Fibroblast of lung (primary cell): ENCODE data around the gene NAIF1. TPM values are rescaled to one million over a fixed set of nuclear protein-coding genes. Genes with fewer than 3 reads are reported as not detected.
"Not testable (repeated sequence)": the region's sequence is repeated elsewhere in the genome, so short reads cannot be mapped to it uniquely, and the experiment has no call there.

Experiments
- DNase-seq, 2 donors: peaks; one replicate each; pipeline versions ENCODE4 v3.0.0 to v3.0.0-alpha.2; 2010; ENCODE audit warnings: low read depth in 2 of 2
- H2AFZ ChIP-seq: 2 replicates; pipeline ENCODE4 v1.5.1; 2012; ENCODE audit warnings: low read length, control low read depth, inconsistent platforms
- H3K27ac ChIP-seq: 2 replicates; pipeline ENCODE4 v1.5.1; 2011; ENCODE audit warnings: low read length, control low read depth; ENCODE audit not compliant: insufficient read depth
- H3K27me3 ChIP-seq: 2 replicates; pipeline ENCODE4 v1.5.1; 2011; ENCODE audit warnings: mild to moderate bottlenecking, low read length; ENCODE audit not compliant: control insufficient read depth, insufficient read depth
- H3K36me3 ChIP-seq: 2 replicates; pipeline ENCODE4 v1.5.1; 2011; ENCODE audit warnings: low read length; ENCODE audit not compliant: control insufficient read depth, insufficient read depth
- H3K4me1 ChIP-seq: 2 replicates; pipeline ENCODE4 v1.5.1; 2011; ENCODE audit warnings: low read length; ENCODE audit not compliant: control insufficient read depth, insufficient read depth; ENCODE audit errors: extremely low read depth
- H3K4me2 ChIP-seq: 2 replicates; pipeline ENCODE4 v1.5.1; 2011; ENCODE audit warnings: low read length, control low read depth; ENCODE audit not compliant: insufficient read depth; ENCODE audit errors: extremely low read depth
- H3K4me3 ChIP-seq, 4 experiments: fragments of 200-600 bp in 1 of 4; sonication (generic) in 1 of 4; replicated peaks in 1 of 4; 2 replicates each; pipeline ENCODE4 v1.5.1; 2011 to 2016; ENCODE audit warnings: low read length in 4 of 4, low read depth in 3 of 4, mild to moderate bottlenecking in 3 of 4, control low read depth in 2 of 4, inconsistent platforms in 1 of 4, mixed read lengths in 1 of 4; ENCODE audit not compliant: insufficient read depth in 1 of 4; ENCODE audit errors: control extremely low read depth in 1 of 4
- H3K79me2 ChIP-seq: 2 replicates; pipeline ENCODE4 v1.5.1; 2012; ENCODE audit warnings: mild to moderate bottlenecking, low read length, inconsistent platforms; ENCODE audit not compliant: control insufficient read depth, insufficient read depth
- H3K9ac ChIP-seq: 2 replicates; pipeline ENCODE4 v1.5.1; 2011; ENCODE audit warnings: mild to moderate bottlenecking, low read length, control low read depth; ENCODE audit not compliant: insufficient read depth
- H3K9me3 ChIP-seq: 2 replicates; pipeline ENCODE4 v1.5.1; 2012; ENCODE audit warnings: low read depth, low read length; ENCODE audit not compliant: control insufficient read depth, insufficient read depth
- H4K20me1 ChIP-seq: 2 replicates; pipeline ENCODE4 v1.5.1; 2011; ENCODE audit warnings: low read length; ENCODE audit not compliant: control insufficient read depth, insufficient read depth; ENCODE audit errors: extremely low read depth
- EZH2 ChIP-seq: IDR thresholded peaks from 2 replicates; pipeline ENCODE4 v1.5.1; 2012; ENCODE audit warnings: low read length, control low read depth, mild to moderate bottlenecking; ENCODE audit errors: missing control alignments
- polyA plus RNA-seq, 2 donors: library from polyadenylated mRNA; depleted of rRNA in 1 of 2; stranded (reverse) in 1 of 2; unstranded in 1 of 2; fragments of >200 nt; gene quantifications; 2 replicates each; pipeline ENCODE4 v1.2.1, GENCODE V29; 2011 to 2012; ENCODE audit warnings: missing spikeins in 1 of 2
- total RNA-seq: library from RNA; depleted of rRNA; stranded (reverse); fragments of >200 nt; gene quantifications from 2 replicates; pipeline ENCODE4 v1.2.1, GENCODE V29; 2014
- TF ChIP-seq, protein P1 (sequence below), 2 donors: IDR thresholded peaks in 1 of 2; conservative IDR thresholded peaks in 1 of 2; 1 replicate in 1 of 2; 2 replicates in 1 of 2; pipeline ENCODE4 v1.5.1; 2011 to 2012; ENCODE audit warnings: low read length in 2 of 2, control low read depth in 1 of 2, inconsistent platforms in 1 of 2, low read depth in 1 of 2, mild to moderate bottlenecking in 1 of 2

NAIF1 gene
- total and polyA plus RNA-seq, 2 donors (not counting 1 experiment from before 2014, with no cell fraction given): 5.5 to 13.2 TPM

DNA sequence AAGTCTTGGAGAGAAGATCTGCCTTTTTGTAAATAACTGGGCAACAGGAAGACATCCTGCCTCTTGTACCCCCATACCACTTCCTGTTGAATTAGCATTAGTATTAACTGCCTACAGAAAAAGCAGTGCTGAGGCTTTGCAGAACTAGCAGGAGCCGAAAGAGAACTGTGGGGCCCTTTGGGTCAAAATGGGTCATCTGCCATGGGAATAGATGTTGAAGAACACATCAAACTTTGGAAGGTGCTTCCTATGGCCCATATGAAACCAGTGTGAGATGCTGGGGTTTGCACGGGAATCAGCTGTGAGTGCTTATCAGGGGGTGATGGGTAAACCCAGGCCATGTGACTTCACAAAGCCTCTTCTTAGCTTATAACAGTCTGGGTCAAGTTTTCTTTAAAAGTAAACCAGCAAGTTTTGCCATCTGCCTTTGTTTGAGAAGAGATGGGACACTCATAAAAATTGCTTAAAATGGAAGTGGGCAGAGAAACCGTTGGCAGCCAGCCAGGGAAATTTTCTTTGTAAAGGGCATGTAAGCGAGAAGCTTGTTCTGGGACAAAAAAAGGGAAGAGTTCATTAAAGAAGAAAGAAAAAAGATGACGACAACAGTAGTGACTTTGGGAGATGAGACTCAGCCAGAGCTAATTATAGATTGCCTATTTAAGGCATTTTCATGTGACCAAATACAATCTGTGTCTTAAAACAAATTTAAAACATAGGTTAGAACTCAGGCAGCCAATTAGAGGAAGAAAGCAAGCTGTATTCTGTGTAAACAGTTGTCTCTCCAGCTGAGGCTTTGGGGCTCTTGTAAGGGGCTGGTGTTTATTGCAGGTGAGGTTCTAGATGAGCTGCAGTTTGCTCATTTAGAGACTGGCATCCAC, 5.3 kb upstream of the NAIF1 start:
- Histone ChIP-seq H3K4me1 (peaks cover 17% of the 10 kb centered on the region), H4K20me1 (no peaks in the 10 kb centered on the region), H2AFZ (no peak overlapping the region), H3K27ac (peak overlapping the region; percentile 74), H3K9ac (no peak overlapping the region), H3K36me3 (no peaks in the 10 kb centered on the region), H3K79me2 (peaks cover 68% of the 10 kb centered on the region), H3K4me3 (peak overlapping the region in 3 of 4 experiments; percentile 4 to 25 (median 9)), H3K4me2 (peak overlapping the region; percentile 73), H3K27me3 (no peaks in the 10 kb centered on the region), H3K9me3 (no peaks in the 10 kb centered on the region)
- DNase-seq: peak; percentile 72 to 93
- TF ChIP-seq, protein P1, sequence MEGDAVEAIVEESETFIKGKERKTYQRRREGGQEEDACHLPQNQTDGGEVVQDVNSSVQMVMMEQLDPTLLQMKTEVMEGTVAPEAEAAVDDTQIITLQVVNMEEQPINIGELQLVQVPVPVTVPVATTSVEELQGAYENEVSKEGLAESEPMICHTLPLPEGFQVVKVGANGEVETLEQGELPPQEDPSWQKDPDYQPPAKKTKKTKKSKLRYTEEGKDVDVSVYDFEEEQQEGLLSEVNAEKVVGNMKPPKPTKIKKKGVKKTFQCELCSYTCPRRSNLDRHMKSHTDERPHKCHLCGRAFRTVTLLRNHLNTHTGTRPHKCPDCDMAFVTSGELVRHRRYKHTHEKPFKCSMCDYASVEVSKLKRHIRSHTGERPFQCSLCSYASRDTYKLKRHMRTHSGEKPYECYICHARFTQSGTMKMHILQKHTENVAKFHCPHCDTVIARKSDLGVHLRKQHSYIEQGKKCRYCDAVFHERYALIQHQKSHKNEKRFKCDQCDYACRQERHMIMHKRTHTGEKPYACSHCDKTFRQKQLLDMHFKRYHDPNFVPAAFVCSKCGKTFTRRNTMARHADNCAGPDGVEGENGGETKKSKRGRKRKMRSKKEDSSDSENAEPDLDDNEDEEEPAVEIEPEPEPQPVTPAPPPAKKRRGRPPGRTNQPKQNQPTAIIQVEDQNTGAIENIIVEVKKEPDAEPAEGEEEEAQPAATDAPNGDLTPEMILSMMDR (conservative IDR thresholded peaks at IDR 0.05 in 1 of 2, IDR thresholded peaks at IDR 0.05 in 1 of 2; ENCODE audit: low read depth in 1 of 2, low read length in 2 of 2): no peak
- no peak for TF ChIP-seq EZH2

DNA sequence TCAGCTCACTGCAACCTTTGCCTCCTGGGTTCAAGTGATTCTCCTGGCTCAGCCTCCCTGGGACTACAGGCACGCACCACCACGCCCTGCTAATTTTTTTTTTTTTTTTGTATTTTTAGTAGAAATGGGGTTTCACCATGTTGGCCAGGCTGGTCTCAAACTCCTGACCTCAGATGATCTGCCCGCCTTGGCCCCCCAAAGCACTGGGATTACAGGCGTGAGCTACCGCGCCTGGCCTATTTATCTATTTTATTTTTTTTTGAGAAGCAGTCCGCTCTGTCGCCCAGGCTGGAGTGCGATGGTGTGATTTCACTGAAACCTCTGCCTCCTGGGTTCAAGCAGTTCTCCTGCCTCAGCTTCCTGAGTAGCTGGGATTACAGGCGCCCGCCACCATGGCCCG, 4.4 kb upstream of the NAIF1 start:
- H3K4me2 ChIP-seq, H3K9ac ChIP-seq, H2AFZ ChIP-seq, H3K4me3 ChIP-seq, H3K27me3 ChIP-seq, DNase-seq, H3K9me3 ChIP-seq, H4K20me1 ChIP-seq, H3K36me3 ChIP-seq: not testable (repeated sequence)
- peaks cover 66% of the 10 kb centered on the region for H3K79me2 ChIP-seq
- H3K27ac ChIP-seq: peak overlapping the region; percentile 74
- peaks cover 22% of the 10 kb centered on the region for H3K4me1 ChIP-seq

DNA sequence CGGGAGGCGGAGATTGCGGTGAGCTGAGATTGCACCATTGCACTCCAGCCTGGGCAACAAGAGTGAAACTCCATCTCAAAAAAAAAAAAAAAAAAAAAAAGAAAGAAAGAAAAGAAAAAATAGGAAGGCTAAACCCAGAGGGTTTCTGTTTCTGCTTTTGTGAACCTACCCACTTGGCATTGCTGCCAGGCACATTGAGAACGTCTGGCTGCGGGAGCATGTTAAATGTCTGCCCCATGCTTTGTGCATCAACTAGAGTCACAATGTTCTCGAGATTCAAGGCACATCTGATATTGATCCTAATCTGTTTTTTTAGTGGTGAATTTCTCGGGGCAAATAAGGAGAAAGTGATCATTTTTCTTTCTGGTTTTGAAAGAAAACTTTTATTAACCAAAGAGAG, 3.8 kb upstream of the NAIF1 start:
- H2AFZ ChIP-seq: no peak overlapping the region
- H3K27ac ChIP-seq: no peak overlapping the region
- DNase-seq: no peak
- peak overlapping the region in 1 of 4 experiments; percentile 22 for H3K4me3 ChIP-seq
- TF ChIP-seq, protein P1 (conservative IDR thresholded peaks at IDR 0.05 in 1 of 2, IDR thresholded peaks at IDR 0.05 in 1 of 2; ENCODE audit: low read depth in 1 of 2, low read length in 2 of 2): no peak
- TF ChIP-seq EZH2: no peak
- no peaks in the 10 kb centered on the region for H3K9me3 ChIP-seq
- no peaks in the 10 kb centered on the region for H4K20me1 ChIP-seq
- H3K36me3 ChIP-seq: peaks cover 2% of the 10 kb centered on the region
- H3K9ac ChIP-seq: no peak overlapping the region
- H3K79me2 ChIP-seq: peaks cover 69% of the 10 kb centered on the region
- H3K4me2 ChIP-seq: peak overlapping the region; percentile 29
- H3K4me1 ChIP-seq: peaks cover 24% of the 10 kb centered on the region
- H3K27me3 ChIP-seq: no peaks in the 10 kb centered on the region
